Fibroblast of skin of left biceps (primary cell): ENCODE measurements around the gene AARS2.
"Not testable (repeated sequence)": the region's sequence is repeated elsewhere in the genome, so short reads cannot be mapped to it uniquely, and the experiment has no call there.

Experiments
- DNase-seq, 2 experiments: peaks; one replicate each; pipeline ENCODE4 v3.0.0-alpha.2; 2013; ENCODE audit warnings: low read depth in 2 of 2

AARS2 gene

GRCh38 chr6:44329858-44330257, 16.7 kb upstream of the AARS2 start:
- no peak for DNase-seq

DNA sequence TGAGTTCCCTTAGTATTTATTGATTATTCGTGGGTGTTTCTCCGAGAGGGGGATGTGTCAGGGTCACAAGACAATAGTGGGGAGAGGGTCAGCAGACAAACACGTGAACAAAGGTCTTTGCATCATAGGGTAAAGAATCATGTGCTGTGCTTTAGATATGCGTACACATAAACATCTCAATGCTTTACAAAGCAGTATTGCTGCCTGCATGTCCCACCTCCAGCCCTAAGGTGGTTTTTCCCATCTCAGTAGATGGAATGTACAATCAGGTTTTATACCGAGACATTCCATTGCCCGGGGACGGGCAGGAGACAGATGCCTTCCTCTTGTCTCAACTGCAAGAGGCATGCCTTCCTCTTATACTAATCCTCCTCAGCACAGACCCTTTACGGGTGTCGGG, 15.1 kb upstream of the AARS2 start:
- not testable (repeated sequence) for DNase-seq

- DNase-seq: no peak
These were observed 14.6 kb upstream of the AARS2 start for GRCh38 chr6:44327760-44328159.

- no peak for DNase-seq
These were observed 13.9 kb upstream of the AARS2 start for GRCh38 chr6:44327096-44327495.

DNA sequence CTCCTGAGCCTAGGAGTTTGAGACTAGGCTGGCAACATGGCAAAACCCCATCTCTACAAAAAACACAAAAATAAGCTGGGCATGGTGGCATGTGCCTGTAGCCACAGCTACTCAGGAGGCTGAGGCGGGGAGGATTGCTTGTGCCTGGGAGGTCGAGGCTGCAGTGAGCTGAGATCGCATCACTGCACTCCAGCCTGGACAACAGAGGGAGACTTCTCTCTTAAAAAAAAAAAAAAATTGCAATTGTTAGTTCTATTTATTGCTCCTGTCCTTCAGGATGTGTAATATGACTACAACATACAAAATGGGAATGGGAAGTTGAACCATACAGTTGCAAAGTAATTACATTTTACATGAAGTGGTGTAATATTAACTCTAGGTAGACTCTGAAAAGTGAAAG, 8.1 kb upstream of the AARS2 start:
- DNase-seq: no peak

DNA sequence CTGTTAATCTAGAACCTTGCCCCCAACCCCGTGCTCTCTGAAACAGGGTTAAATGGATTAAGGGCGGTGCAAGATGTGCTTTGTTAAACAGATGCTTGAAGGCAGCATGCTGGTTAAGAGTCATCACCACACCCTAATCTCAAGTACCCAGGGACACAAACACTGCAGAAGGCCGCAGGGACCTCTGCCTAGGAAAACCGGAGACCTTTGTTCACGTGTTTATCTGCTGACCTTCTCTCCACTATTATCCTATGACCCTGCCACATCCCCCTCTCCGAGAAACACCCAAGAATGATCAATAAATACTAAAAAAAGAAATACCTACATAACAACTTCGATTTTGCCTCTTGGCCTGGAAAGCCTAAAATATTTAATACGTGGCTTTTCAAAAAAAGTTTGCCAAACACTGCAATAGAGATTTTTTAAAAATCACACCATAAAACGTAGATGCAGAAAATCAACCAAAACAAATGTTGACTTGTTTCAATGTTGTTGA, 4.0 kb upstream of the AARS2 start:
- DNase-seq: not testable (repeated sequence)

DNA sequence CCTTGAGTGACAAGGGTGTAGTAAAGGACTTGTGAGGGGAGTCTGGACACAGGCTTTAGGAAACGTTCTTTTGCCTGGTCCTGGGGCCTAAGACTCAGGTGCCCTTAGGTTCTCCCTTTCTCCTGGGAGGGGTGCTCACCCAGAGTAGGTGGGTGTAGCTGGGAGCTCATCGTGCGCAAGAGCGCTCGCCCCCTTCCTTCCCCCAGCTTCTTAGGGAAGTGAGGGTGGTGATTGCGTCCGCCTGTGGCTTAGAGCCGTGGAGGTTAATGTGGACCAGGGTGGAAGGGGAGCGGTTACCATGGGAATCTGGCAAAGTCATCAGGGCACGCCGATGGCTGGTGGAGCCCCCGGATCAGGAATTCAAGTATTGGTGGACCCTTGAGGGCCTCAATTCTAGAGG, 3.3 kb upstream of the AARS2 start:
- no peak for DNase-seq

DNA sequence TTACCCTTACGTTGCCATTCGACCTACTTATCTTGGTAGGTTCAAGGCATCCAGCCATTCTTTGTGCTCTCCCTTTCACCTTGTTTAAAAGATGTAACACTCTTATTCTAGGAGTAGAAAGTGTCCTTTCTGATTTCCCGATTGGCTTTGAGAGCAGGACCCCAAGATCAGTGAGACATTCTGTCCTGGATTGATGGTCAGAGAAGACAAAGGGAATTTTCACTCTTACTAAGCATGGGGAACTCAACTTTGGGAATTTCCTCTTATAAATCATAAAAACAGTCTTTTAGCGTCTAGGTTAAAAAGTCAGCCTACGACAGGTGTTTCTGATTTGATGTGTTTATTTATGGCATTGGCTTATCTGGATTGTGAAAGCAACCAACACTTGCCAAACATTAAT, 2.8 kb upstream of the AARS2 start:
- DNase-seq: no peak

- no peak for DNase-seq
These were observed 2.4 kb upstream of the AARS2 start for GRCh38 chr6:44315516-44315915.

- not testable (repeated sequence) for DNase-seq
These were observed 1.5 kb upstream of the AARS2 start for GRCh38 chr6:44314657-44315056.

- no peak for DNase-seq
These were observed 1.4 kb downstream of the AARS2 start for GRCh38 chr6:44311767-44312166.

DNA sequence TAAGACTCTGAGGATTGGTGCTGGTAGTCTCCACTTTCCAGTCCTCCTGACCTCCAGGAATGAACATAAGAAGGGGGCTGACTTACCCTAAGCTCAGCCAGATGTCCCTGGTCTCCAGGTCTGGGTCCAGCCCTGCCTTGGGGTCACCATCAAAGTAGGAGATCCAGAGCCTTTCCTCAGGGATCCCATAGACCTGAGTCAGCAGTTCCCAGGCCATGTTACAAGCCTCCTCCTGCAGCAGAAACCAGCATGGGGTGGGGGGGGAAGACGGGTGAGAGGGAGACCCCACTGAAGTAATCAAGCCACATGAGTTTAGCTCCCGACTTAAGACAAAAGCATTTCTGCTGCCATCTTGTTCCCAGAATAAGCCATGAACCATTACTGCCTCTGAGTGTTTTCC, 1.8 kb downstream of the AARS2 start:
- DNase-seq: no peak

DNA sequence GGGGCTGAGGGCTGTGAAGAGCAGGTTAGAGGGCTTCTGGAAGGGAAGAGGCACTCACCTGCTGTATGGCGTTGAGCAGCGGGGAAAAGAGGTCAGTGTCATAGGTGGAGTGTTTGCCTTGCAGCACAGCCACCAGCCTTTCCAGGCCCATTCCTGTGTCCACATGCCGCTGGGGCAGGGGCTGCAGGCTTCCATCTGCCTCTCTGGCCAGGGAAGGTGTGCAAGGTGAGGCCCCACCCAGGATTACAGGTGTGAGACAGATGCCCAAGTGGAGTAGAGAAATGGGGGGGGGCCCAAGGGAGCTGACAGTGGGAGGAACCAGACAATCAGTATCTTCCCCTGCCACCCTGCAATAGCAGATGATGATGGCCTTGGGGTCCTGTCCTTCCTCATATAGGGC, 2.9 kb downstream of the AARS2 start:
- DNase-seq: no peak

- DNase-seq: no peak
These were observed 3.5 kb downstream of the AARS2 start for GRCh38 chr6:44309631-44310030.

DNA sequence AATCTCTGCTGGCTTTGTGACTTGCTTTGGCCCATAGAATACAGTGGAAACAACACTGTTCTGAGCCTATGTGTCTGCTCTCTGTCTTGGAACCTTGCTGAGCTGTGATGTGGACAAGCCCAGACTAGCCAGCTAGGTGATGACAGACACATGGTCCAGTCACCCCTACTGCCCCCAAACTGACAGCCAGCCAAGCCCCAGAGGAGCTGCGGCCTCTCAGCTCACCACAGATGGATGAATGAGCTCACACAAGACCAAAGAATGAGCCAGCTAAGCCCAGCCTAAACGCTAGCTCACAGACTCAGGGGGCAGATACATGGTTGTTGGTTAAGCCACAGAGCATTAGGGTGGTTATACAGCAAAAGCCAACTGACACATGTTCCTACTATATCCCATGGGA, 4.1 kb downstream of the AARS2 start:
- no peak for DNase-seq

- no peak for DNase-seq
These were observed 5.9 kb downstream of the AARS2 start for GRCh38 chr6:44307217-44307616.

DNA sequence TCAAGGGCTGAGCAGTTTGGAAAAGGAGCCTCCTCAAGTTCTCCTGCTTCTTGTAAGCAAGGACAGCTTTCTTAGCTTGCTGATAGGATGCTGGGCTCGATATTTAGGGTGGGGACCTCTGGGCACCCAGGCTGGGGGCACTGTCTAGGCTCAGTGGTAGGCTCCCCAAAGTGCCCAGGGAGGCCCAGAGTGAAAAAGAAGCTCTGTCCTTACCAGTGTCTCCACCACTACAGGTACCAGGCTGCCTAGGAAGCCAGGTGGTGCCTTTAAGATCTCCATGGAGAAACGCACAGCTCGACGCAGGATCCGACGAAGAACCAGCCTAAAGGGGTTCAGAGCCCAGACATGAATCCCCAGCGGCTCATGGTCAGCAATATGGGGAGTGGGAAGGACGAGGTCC, 6.4 kb downstream of the AARS2 start:
- no peak for DNase-seq

DNA sequence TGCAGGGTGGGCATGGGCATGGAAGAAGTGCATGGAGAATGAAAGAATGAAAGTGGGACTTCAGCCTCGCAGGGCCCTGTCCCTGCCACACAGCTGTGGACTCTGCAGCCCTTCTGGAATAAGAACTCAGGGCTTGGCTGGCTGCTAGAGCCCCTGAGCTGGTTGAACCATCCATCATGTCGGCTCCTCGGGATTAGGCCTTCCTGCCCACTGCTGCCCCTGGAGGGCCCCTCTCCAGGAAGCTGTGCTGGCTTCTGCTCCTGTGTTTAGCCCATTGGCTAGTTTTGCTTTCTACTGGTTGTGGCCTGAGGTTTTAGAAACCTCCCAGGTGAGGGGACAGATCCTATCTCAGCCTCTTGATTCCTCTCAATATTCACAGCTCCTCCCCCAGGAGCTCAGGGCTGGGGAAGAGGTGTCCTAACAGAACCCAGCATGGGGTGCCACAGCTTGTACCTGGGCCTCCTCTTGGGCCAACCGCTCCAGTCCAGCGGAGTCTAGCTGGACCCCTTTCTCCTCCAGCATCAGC, 7.9 kb downstream of the AARS2 start:
- no peak for DNase-seq

GRCh38 chr6:44304282-44305199, 8.6 kb downstream of the AARS2 start:
- no peak for DNase-seq

DNA sequence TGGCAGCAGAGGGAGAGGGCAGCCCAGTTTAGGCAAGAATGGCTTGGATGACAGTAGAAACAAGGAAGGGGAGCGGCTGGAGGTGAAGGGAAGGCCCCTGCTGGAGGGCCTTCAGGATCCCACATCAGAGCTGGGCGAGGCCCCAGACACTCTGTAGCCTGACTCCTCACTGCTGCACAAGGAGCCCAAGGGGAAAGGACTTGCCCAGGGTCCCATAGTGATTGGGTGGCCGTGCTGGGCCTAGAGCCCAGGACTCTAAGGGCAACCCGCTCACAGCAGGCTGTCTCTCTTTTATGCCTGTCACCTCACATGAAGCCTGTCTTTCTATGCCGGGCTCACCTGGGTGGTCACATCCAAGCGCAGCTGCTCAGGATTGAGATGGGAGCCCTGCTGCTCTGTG, 9.3 kb downstream of the AARS2 start:
- DNase-seq: no peak

DNA sequence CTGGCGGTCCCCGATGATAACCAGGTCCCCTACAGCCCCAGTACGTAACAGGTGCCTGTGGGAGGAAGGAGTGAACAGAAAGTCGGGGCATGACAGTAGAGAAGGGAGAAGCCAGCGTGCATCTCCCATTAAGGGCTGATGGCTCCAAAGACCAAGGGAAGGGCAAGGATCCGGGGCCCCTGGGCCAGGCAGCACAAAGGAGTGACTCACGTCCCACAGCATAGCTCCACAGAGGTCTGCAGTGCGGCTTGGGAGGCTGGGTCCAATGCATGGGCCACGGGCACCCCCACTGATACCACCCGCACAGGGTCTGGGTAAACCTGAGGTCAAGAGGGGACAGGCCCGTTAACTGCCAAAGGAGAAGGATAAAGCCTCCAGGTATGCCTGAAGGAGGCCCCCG, 10.3 kb downstream of the AARS2 start:
- DNase-seq: no peak

GRCh38 chr6:44301782-44302564, 11.2 kb downstream of the AARS2 start:
- no peak for DNase-seq

DNA sequence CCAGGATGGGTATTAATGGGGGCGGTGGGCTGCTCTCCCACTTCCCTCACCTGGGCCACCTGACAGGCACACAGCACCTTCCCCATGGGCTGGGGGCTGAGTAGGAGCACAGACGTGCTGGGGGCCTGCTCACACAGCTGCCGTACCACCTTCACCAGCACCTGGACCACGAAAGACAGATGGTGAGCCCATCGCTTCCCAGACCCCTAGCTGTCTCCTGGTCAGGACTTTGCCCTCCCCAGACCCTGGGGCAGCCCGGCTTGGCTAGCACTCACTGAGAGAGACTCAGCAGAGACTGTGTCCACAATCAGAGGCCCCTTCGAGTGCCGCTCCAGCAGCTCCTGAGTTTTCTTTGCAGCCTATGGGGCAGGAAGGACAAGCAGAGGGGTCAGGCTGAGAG, 12.0 kb downstream of the AARS2 start:
- DNase-seq: no peak
